ENCODE measurements around the gene UBE2J2. TPM values are rescaled to one million over a fixed set of nuclear protein-coding genes. Genes with fewer than 3 reads are reported as not detected.

The UBE2J2 gene
- polyA plus RNA-seq, 2 of the 4 experiments (the other 2 are of a cell fraction) = 21.2 to 36.2 TPM

GRCh38 chr1:1256956-1257871, 16.4 kb downstream of the UBE2J2 start:
- no peak for ATAC-seq
- CTCF ChIA-PET = interaction anchor here (0.6 kb wide), 2 partner anchors 137 to 371 kb away, joined by 3 read pairs; no protein-coding TSS in a partner anchor

GRCh38 chr1:1255611-1256010, 18.0 kb downstream of the UBE2J2 start:
- DNase-seq (ENCODE audit: low read depth in 1 of 2, low spot score in 1 of 2) = no peak
- Histone ChIP-seq H3K9me3 (no peaks in the 10 kb centered on the region), H3K27ac (no peak overlapping the region), H3K4me1 (no peaks in the 10 kb centered on the region), H3K4me2 (no peak overlapping the region), H3K4me3 (no peak overlapping the region)
- CTCF ChIA-PET = interaction anchor here (1.7 kb wide), 1 partner anchor 134 kb away, joined by 3 read pairs; no protein-coding TSS in a partner anchor
- no peak for FAIRE-seq
- 99% methylated on average over 5 of the region's 10 CpGs for WGBS (ENCODE audit: missing lambda C conversion rate)
- peak in 1 of 2 experiments; percentile 23; a peak in 1 of 6 replicates for ATAC-seq
- POLR2A ChIA-PET = no interaction called here
- TF ChIP-seq HOXA7 (CRISPR knock-in tag; IDR thresholded peaks at IDR 0.05) (no peak), RAD21 (conservative IDR thresholded peaks at IDR 0.05 in 1 of 2, IDR thresholded peaks at IDR 0.05 in 1 of 2) (no peak), TFCP2L1 (CRISPR knock-in tag; IDR thresholded peaks at IDR 0.05) (no peak), MYC (IDR thresholded peaks at IDR 0.05; ENCODE audit: borderline replicate concordance, low read length) (no peak), CBX2 (IDR thresholded peaks at IDR 0.05; ENCODE audit: borderline replicate concordance, low read depth) (no peak), POLR2AphosphoS2 (conservative IDR thresholded peaks at IDR 0.05; ENCODE audit: low read length) (no peak)

More at GRCh38 chr1:1256956-1257871, 16.4 kb downstream of the UBE2J2 start:
- H3K27ac ChIP-seq = no peak overlapping the region
- FAIRE-seq (no peak), DNase-seq (ENCODE audit: low read depth in 1 of 2, low spot score in 1 of 2) (no peak)
- no peaks in the 10 kb centered on the region for H3K9me3 ChIP-seq
- TF ChIP-seq NR3C1 (IDR thresholded peaks at IDR 0.05) (no peak), CTCF (IDR thresholded peaks at IDR 0.05) (no peak), EHMT2 (IDR thresholded peaks at IDR 0.05; ENCODE audit: low read depth) (no peak), GATA3 (IDR thresholded peaks at IDR 0.05; ENCODE audit: borderline replicate concordance) (no peak), TP53 (CRISPR knock-in tag; IDR thresholded peaks at IDR 0.05) (no peak), ELK1 (IDR thresholded peaks at IDR 0.05; ENCODE audit: low read depth, low read length) (no peak), CBX8 (IDR thresholded peaks at IDR 0.05) (no peak), TFCP2L1 (CRISPR knock-in tag; IDR thresholded peaks at IDR 0.05) (no peak), CBX2 (IDR thresholded peaks at IDR 0.05; ENCODE audit: borderline replicate concordance, low read depth) (no peak), CHD2 (IDR thresholded peaks at IDR 0.05; ENCODE audit: low read length, partially characterized antibody) (no peak)
- POLR2A ChIA-PET = interaction anchor here (0.6 kb wide), 1 partner anchor 16 kb away, joined by 3 read pairs; the partner anchor contains the start of gene UBE2J2
- no peak overlapping the region for H3K4me2 ChIP-seq
- 94% methylated on average over 22 of the region's 31 CpGs for WGBS (ENCODE audit: missing lambda C conversion rate)
- no peaks in the 10 kb centered on the region for H3K4me1 ChIP-seq
- no peak overlapping the region for H3K4me3 ChIP-seq

- no peak for ATAC-seq
- Histone ChIP-seq H3K9me3 (no peaks in the 10 kb centered on the region), H3K27ac (no peak overlapping the region), H3K4me1 (no peaks in the 10 kb centered on the region), H3K4me3 (no peak overlapping the region), H3K4me2 (no peak overlapping the region)
- ChIA-PET CTCF (interaction anchor here (0.8 to 1.7 kb wide), 3 partner anchors 11 to 134 kb away, joined by 3 read pairs; no protein-coding TSS in a partner anchor), POLR2A (no interaction called here)
- DNase-seq (ENCODE audit: low read depth in 1 of 2, low spot score in 1 of 2) = no peak
- FAIRE-seq = no peak
- 96% methylated on average over 17 of the region's 26 CpGs for WGBS (ENCODE audit: missing lambda C conversion rate)
- TF ChIP-seq E2F6 (IDR thresholded peaks at IDR 0.05; ENCODE audit: borderline replicate concordance, low read depth) (no peak), SREBF2 (IDR thresholded peaks at IDR 0.05) (no peak), FOXS1 (CRISPR knock-in tag; IDR thresholded peaks at IDR 0.05) (no peak), HOXB5 (CRISPR knock-in tag; IDR thresholded peaks at IDR 0.05) (no peak), USF2 (IDR thresholded peaks at IDR 0.05) (no peak), RFX5 (IDR thresholded peaks at IDR 0.05) (no peak), NFE2L2 (conservative IDR thresholded peaks at IDR 0.05; ENCODE audit: low read length) (no peak), ELK1 (IDR thresholded peaks at IDR 0.05; ENCODE audit: low read depth, low read length) (no peak), CBX8 (IDR thresholded peaks at IDR 0.05) (no peak), BCL3 (IDR thresholded peaks at IDR 0.05) (no peak), ZFP36 (IDR thresholded peaks at IDR 0.05; ENCODE audit: borderline replicate concordance, partially characterized antibody) (no peak), CHD2 (IDR thresholded peaks at IDR 0.05; ENCODE audit: low read length, partially characterized antibody) (no peak), CHD4 (IDR thresholded peaks at IDR 0.05; ENCODE audit: borderline replicate concordance) (no peak), MAX (IDR thresholded peaks at IDR 0.05) (no peak)
Measured at GRCh38 chr1:1255078-1255477, 18.6 kb downstream of the UBE2J2 start.
